OCI-LY7 (cell line): ENCODE measurements around the gene F8.

Experiments used
- CTCF ChIP-seq: fragments of 200-600 bp; sonication (generic); conservative IDR thresholded peaks from 2 replicates; pipeline ENCODE4 v1.5.1; 2014; ENCODE audit warnings: mild to moderate bottlenecking, antibody characterized with exemption, low read length, moderate library complexity, mixed read lengths
- EZH2phosphoT487 ChIP-seq: fragments of 200-600 bp; sonication (generic); IDR thresholded peaks from 2 replicates; pipeline ENCODE4 v1.6.1; 2018; ENCODE audit warnings: low read depth, borderline replicate concordance, mild to moderate bottlenecking, mixed run types, antibody characterized with exemption, low read length, moderate library complexity, mixed read lengths

- TF ChIP-seq CTCF (no peak), EZH2phosphoT487 (no peak)
Observed at GRCh38 chrX:154855256-154855655, 167.3 kb downstream of the F8 start.
